ENCODE results near the gene LIMS1.
A peak's percentile ranks its signal among the peaks of the same experiment; 100 is the strongest.
"Not testable (repeated sequence)": the region's sequence is repeated elsewhere in the genome, so short reads cannot be mapped to it uniquely, and the experiment has no call there.

The LIMS1 gene

GRCh38 chr2:108588070-108588668 is 53.9 kb downstream of the LIMS1 start:
- peak; percentile 64 for DNase-seq

GRCh38 chr2:108589372-108589771 is 55.1 kb downstream of the LIMS1 start:
- no peak for DNase-seq

DNA sequence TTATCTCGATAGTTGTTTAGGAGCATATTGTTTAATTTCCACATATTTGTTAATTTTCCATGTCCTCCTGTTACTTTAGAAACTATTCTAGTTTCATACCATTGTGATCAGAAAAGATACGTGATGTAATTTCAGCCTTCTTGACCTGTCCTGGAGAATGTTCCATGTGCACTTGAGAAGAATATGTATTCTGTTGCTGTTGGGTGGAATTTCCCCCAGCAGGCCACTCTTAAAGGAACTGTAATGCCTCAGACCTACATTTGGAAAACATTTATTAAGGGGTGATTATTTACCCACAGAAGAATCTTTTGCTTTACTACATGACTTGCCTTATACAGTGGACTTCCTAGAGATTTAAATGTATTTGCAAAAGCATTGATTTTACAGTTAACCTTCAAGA is 55.5 kb downstream of the LIMS1 start:
- DNase-seq = no peak

- no peak for DNase-seq
Measured at GRCh38 chr2:108591163-108591562, 56.9 kb downstream of the LIMS1 start.

DNA sequence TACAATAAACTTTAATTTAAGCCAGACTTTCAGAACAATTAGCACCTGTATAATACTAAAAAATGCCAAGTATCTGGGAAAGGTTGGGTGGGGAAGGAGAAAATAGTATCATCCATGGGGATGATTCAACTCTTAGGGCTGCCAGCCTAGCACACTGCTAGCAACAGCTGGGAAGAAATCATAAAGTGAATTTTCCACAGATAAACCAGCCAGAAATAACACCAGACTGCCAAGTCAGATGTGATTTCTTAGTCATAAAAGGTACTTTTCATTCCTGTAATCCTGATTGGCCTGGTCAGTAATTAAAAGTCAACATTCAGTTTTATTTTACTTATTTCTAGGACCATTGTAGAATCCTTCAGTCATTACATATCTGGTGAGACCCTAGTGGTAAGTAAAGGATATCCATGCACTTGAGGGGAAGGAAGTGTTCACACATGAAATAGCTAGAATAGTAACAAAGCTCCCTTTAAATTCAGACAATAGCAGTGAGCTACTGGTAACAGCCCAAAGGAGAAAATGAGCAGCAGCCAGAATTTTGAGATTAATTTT is 59.4 kb downstream of the LIMS1 start:
- peak; percentile 78 for DNase-seq

DNA sequence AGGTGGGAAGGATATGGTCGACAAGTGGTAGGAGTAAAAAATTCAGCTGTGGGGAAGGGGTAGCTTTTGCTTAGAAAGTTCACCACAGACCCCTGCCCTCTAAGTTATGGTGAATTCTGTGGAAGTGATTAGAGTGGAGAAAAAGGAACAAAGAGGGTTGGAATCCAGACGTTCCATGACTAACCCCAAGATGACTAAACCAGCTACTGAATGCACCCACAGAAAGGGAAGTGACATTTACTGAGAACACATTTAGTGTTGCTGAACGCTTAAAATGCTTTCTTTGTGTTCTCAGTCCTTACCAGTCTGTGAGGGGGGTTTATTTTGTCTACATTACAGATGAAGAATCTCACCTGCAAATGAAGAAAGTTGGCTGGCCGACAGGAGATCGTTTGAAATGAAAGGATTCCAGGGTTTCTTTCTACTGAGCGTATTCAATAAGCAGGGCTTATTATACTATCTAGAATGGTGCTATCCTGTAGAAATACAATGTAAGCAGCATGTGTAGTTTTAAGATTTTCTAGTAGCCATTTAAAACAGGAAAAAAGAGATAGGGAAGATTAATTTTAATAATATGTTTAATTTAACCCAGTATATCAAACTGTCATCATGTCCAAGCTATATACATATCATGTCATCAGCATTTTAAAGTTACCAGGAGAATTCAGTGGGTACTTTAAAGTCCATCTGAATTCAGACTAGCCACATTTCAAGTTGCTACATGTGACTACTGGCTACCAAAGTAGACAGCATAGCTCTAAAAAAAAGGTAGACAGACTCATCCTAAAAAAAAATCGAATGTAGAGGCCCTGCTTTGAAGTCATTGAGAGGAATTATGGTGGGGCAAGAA is 60.1 kb downstream of the LIMS1 start:
- DNase-seq = peak; percentile 90

DNA sequence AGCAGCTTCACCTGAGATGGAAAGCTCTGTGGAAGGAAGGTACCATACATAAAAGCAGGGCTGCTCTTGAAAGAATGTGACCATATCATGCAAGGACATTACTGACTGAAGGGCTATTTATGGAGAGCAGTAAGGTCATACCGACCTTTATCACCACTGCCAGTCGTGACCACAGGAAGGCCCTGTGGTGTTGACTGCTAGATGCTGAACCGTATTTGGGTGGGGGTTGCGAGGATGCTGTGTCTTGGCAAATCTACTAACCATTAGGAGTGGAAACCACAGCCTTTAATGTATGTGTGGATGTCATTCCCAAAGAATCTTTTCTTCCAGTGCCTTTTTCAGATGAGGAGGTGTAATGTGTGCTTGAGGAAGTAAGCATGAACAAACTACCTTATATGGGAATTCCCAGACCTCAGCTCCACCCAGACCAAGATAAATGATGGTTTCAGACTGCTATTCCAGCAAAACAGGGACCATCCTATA is 60.8 kb downstream of the LIMS1 start:
- peak; percentile 98 for DNase-seq

GRCh38 chr2:108595771-108596170 is 61.5 kb downstream of the LIMS1 start:
- not testable (repeated sequence) for DNase-seq

DNA sequence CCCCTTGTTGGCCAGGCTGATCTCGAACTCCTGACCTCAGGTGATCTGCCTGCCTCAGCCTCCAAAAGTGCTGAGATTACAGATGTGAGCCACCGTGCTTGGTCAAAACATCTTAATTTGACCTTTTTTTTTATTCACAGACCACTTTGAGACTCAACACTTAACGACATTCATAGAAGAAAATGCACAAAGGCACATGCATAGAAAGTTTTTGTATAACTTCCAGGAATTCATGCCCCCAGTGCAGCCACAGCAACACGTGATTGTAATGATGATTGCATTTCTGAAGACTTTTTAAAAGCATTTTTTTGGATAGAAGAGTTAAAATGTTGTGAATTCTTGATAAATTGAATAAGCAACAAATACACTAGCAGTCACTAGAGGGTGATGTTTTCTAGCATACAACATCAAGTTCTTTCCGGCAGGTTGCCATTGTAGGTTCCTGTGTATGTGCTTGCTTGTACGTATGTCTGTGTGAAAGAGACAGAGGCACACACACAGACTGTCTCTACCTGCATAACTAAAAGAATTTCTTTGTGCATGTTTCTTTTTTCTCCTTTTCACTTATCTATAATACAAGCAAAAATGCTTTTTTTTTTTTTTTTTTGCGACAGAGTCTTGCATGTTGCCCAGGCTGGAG is 63.0 kb downstream of the LIMS1 start:
- peak; percentile 57 for DNase-seq

DNA sequence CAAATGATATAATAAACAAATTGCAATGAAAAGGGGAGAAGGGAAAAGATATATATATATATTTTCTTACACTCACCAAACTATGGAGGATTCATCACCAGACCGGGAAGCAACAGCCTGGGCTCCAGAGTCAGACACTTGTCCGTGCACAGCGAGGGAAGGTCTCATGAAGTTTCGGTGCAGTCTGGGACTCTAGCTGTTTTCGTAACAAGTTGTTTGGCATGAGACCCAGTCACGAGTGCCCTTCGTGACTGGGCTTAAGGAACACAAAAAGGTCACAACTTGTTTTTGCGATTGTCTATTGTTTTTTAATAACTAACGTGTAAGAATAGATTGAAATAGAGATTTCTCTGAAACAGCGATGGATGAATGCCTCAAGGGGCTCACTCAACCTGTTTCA is 66.9 kb downstream of the LIMS1 start:
- DNase-seq = not testable (repeated sequence)

GRCh38 chr2:108602422-108602821 is 68.2 kb downstream of the LIMS1 start:
- DNase-seq = no peak

DNA sequence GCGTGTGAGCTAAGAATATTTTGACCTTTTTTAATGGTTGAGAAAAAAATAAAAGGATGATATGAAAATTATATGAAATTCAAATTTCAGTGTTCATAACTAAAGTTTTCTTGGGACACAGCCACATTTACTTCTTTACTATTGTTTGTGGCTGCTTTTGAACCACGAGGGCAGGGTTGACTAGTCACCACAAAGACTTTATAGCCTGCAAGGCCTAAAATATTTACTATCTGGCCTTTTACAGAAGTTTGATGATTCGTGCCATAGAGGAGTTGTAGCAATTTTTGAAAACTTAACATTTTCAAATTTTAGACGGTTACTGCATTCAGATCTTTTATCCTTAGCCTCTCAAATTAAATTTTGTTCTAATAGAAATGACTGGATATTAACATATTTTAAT is 69.9 kb downstream of the LIMS1 start:
- peak; percentile 64 for DNase-seq

DNA sequence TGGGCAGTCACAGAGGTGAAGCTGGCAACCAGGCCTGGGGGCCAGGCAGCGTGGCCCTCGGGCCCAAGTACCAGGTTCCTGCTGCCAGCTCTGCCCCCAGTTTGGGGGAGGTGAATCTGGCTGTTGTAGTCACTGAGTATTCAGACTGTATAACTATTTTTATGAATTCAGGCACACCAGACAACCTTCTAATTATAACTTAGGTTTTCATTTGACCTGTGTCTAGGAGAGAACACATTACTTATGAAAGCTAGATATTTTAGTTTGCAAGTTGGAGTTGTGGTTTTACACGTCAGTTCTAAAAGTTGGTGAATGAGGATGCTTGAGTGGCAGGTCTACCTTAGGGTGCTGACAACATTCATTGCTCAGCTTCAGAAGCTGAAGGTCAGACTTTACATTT is 71.7 kb downstream of the LIMS1 start:
- DNase-seq = no peak

DNA sequence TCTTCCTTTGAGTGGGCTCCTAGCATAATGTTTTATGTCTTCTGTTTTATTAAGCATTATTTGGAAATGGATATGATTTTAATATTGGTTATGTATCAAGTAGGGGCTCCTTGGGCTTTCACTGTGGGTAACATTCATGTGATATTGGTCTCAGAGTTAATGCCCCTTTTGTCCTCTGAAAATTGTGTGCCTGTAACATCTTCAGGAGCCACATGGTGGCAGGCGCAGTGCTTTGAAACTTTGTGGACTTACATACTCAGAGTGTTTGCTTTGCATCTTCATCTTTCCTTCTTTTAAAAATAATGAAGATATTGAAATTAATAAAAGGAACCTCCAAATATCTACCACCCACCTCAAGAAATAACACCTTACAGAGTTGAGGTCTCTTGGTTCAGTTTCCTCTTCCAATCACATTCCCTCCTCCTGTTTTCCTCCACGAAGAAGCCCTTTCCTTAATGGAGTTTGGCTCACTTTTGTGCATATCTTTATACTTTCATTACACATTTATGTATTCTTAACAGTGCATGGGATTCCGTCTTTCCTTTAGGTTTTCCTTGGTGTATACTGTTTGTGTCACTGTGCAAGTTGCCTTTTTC is 73.5 kb downstream of the LIMS1 start:
- DNase-seq = no peak

- DNase-seq = no peak
Measured at GRCh38 chr2:108611021-108611420, 76.8 kb downstream of the LIMS1 start.

DNA sequence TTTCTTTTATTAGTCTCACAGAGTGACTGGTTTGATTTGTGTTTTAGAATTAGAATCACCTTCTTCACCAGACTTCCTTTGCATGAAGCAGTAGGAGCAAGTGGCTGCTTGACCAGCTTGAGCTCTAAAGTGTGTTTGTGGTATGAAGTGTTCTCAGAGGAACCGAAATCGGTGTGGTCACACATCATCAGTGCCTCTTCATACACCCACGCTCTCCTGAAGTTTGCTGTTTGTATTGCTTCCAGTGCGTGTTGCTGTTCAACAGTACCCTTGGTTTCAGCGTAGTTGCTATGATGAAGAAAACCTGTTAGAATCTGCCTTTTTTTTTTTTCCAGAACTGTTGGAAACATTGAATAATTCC is 77.9 kb downstream of the LIMS1 start:
- no peak for DNase-seq

- DNase-seq = no peak
Measured at GRCh38 chr2:108612514-108613183, 78.4 kb downstream of the LIMS1 start.

- DNase-seq = no peak
Measured at GRCh38 chr2:108613261-108614042, 79.2 kb downstream of the LIMS1 start.

DNA sequence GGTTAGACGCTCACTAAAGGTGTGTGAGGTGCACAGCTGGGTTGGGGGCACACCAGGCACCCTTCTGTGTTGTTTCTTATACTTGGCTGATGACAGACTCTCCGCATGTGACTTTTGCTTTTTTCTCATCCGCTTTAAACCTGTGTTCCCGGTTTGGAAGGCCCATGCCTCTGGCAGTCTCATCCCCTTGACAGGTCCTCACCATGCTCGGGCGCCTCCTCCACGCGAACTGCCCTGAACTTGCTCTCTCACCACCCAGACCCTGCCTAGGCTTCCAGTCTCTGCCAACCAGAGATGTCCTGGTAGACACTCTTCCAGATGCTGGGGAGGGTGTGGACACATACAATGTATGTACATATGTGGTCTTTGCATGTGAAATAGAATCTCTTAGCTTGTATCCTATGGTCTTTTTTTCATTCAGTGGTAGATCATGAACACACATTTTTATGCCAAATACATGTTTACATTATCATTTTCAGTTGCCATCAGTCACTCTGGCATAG is 79.8 kb downstream of the LIMS1 start:
- no peak for DNase-seq

GRCh38 chr2:108614659-108615058 is 80.4 kb downstream of the LIMS1 start:
- DNase-seq = no peak

- DNase-seq = no peak
Measured at GRCh38 chr2:108615480-108616090, 81.3 kb downstream of the LIMS1 start.
